Natural killer cell (primary cell): ENCODE results near the gene PFKP. TPM values are rescaled to one million over a fixed set of nuclear protein-coding genes. Genes with fewer than 3 reads are reported as not detected.

Experiments used
- ATAC-seq, 3 donors: fragments of 150-1000 bp in 2 of 3; fragments of 200-7000 bp in 1 of 3; cut with Tn5 transposase; 1 replicate in 1 of 3; 2 replicates in 2 of 3; pipeline ENCODE4 v1.10.0; 2021; ENCODE audit warnings: mild to moderate bottlenecking in 2 of 3, moderate library complexity in 2 of 3
- DNase-seq, 2 donors: peaks; one replicate each; pipeline versions ENCODE4 v3.0.0 to v3.0.0-alpha.2; 2013 to 2021; ENCODE audit warnings: mixed read lengths in 1 of 2
- H3K27ac ChIP-seq: one replicate; pipeline ENCODE4 v1.5.1; 2013; ENCODE audit warnings: mild to moderate bottlenecking, low read length
- H3K27me3 ChIP-seq: one replicate; pipeline ENCODE4 v1.6.1; 2013; ENCODE audit warnings: low read length; ENCODE audit not compliant: control insufficient read depth, insufficient read depth
- H3K36me3 ChIP-seq: one replicate; pipeline ENCODE4 v1.6.1; 2013; ENCODE audit warnings: low read length; ENCODE audit not compliant: control insufficient read depth, insufficient read depth
- H3K4me1 ChIP-seq: one replicate; pipeline ENCODE4 v1.6.1; 2013; ENCODE audit warnings: low read length; ENCODE audit not compliant: control insufficient read depth, insufficient read depth
- H3K4me3 ChIP-seq: one replicate; pipeline ENCODE4 v1.5.1; 2013; ENCODE audit warnings: low read length
- H3K9me3 ChIP-seq: one replicate; pipeline ENCODE4 v1.6.1; 2013; ENCODE audit warnings: low read length; ENCODE audit not compliant: control insufficient read depth, insufficient read depth
- H3K27ac Mint-ChIP-seq, 2 donors: one replicate each; pipeline ENCODE4 v1.8.0; 2022; ENCODE audit warnings: mild to moderate bottlenecking in 2 of 2, mixed read lengths in 2 of 2, moderate library complexity in 1 of 2
- H3K27me3 Mint-ChIP-seq, 2 donors: one replicate each; pipeline ENCODE4 v1.8.0; 2022; ENCODE audit warnings: low read depth in 2 of 2, mixed read lengths in 2 of 2
- H3K36me3 Mint-ChIP-seq: one replicate; pipeline ENCODE4 v1.8.0; 2022; ENCODE audit warnings: mixed read lengths
- H3K4me1 Mint-ChIP-seq, 2 donors: one replicate each; pipeline ENCODE4 v1.8.0; 2022; ENCODE audit warnings: mixed read lengths in 2 of 2
- H3K4me3 Mint-ChIP-seq: one replicate; pipeline ENCODE4 v1.8.0; 2022; ENCODE audit warnings: mild to moderate bottlenecking, moderate library complexity, mixed read lengths
- H3K9me3 Mint-ChIP-seq, 2 donors: one replicate each; pipeline ENCODE4 v1.8.0; 2022; ENCODE audit warnings: mixed read lengths in 2 of 2
- CTCF ChIP-seq: fragments of 200-600 bp; IDR thresholded peaks from one replicate; pipeline ENCODE4 v1.8.0; 2022; ENCODE audit warnings: antibody characterized with exemption
- WGBS: methylation state at CpG from one replicate; pipeline ENCODE4 v1.1.7; 2013; ENCODE audit warnings: missing lambda C conversion rate; ENCODE audit not compliant: insufficient coverage; 5-methylcytosine and 5-hydroxymethylcytosine counted together
- intact Hi-C: fragments of 100-400 bp; cut with micrococcal nuclease; formaldehyde crosslinking; loops from one replicate; pipeline ENCODE4 v1.14.2; 2022
- total RNA-seq, 4 donors: library from RNA; stranded (reverse); fragments of 120-200 nt in 1 of 4; gene quantifications; one replicate each; pipeline versions ENCODE4 v1.2.3 to v1.2.4, GENCODE V29; 2013 to 2022

Gene PFKP
- 10 to 100 TPM; 43.9 to 62.4 (median 47.4) TPM for total RNA-seq
- 32.2 TPM for total RNA-seq (2013)

GRCh38 chr10:3067118-3067858, at the start of gene PFKP:
Gene PFKP, plus strand, starts transcription at chr10:3067548. Its CDS starts 48 bp downstream, at chr10:3067596.
- Histone ChIP-seq H3K4me3 (peak within 1 kb of the TSS; percentile 90), H3K9me3 (no peaks in the 10 kb centered on the region), H3K4me1 (peaks cover 16% of the 10 kb centered on the region), H3K27ac (no peak within 1 kb of the TSS), H3K36me3 (no peaks in the 10 kb centered on the region), H3K27me3 (peaks cover 5% of the 10 kb centered on the region)
- Mint-ChIP-seq H3K4me3 (peak within 1 kb of the TSS; percentile 97), H3K27me3 (no peaks in the 10 kb centered on the region), H3K9me3 (no peaks in the 10 kb centered on the region), H3K27ac (peak within 1 kb of the TSS in 1 of 2 donors; percentile 77), H3K36me3 (no peaks in the 10 kb centered on the region), H3K4me1 (peaks cover 19 to 25% of the 10 kb centered on the region in 2 donors)
- WGBS: under 1% methylated on average over 86 of the region's 86 CpGs
- intact Hi-C loops: no loop called here
- TF ChIP-seq CTCF: no peak
- ATAC-seq: peak; percentile 61 to 69 (median 63)
- peak; percentile 37 to 66 for DNase-seq

- H3K4me1 ChIP-seq: no peaks in the 10 kb centered on the region
- H3K27ac ChIP-seq: no peak overlapping the region
- DNase-seq (no peak), ATAC-seq (no peak)
- H3K4me1 Mint-ChIP-seq: no peaks in the 10 kb centered on the region
- 91% methylated on average over 4 of the region's 4 CpGs for WGBS
- no peak overlapping the region for H3K4me3 ChIP-seq
- no peak overlapping the region for H3K27ac Mint-ChIP-seq
- H3K9me3 ChIP-seq: no peaks in the 10 kb centered on the region
- H3K9me3 Mint-ChIP-seq: peaks cover 0 to 1% of the 10 kb centered on the region in 2 donors
- no peak overlapping the region for H3K4me3 Mint-ChIP-seq
- H3K27me3 Mint-ChIP-seq: peaks cover 29 to 32% of the 10 kb centered on the region in 2 donors
- intact Hi-C loops: no loop called here
- no peaks in the 10 kb centered on the region for H3K27me3 ChIP-seq
- no peaks in the 10 kb centered on the region for H3K36me3 ChIP-seq
- no peak for TF ChIP-seq CTCF
- peaks cover 2% of the 10 kb centered on the region for H3K36me3 Mint-ChIP-seq
These were observed 49.1 kb upstream of the PFKP start for GRCh38 chr10:3018247-3018646.

- WGBS: 93% methylated on average over 15 of the region's 15 CpGs
- Histone ChIP-seq H3K36me3 (no peaks in the 10 kb centered on the region), H3K4me3 (no peak overlapping the region), H3K27ac (no peak overlapping the region), H3K9me3 (no peaks in the 10 kb centered on the region), H3K4me1 (no peaks in the 10 kb centered on the region), H3K27me3 (no peaks in the 10 kb centered on the region)
- H3K36me3 Mint-ChIP-seq: no peaks in the 10 kb centered on the region
- no peak for ATAC-seq
- no peak for DNase-seq
- H3K9me3 Mint-ChIP-seq: no peaks in the 10 kb centered on the region
- no peak for TF ChIP-seq CTCF
- no peak overlapping the region for H3K4me3 Mint-ChIP-seq
- intact Hi-C loops: no loop called here
- peaks cover 17 to 23% of the 10 kb centered on the region in 2 donors for H3K27me3 Mint-ChIP-seq
- H3K27ac Mint-ChIP-seq: no peak overlapping the region
- H3K4me1 Mint-ChIP-seq: no peaks in the 10 kb centered on the region
These were observed 47.0 kb upstream of the PFKP start for GRCh38 chr10:3020311-3020710.

GRCh38 chr10:3020881-3021280, 46.5 kb upstream of the PFKP start:
- 94% methylated on average over 19 of the region's 19 CpGs for WGBS
- Histone ChIP-seq H3K4me3 (no peak overlapping the region), H3K27ac (no peak overlapping the region), H3K27me3 (peaks cover 2% of the 10 kb centered on the region), H3K4me1 (no peaks in the 10 kb centered on the region), H3K9me3 (no peaks in the 10 kb centered on the region), H3K36me3 (no peaks in the 10 kb centered on the region)
- Mint-ChIP-seq H3K36me3 (no peaks in the 10 kb centered on the region), H3K9me3 (no peaks in the 10 kb centered on the region), H3K27me3 (peaks cover 22% of the 10 kb centered on the region in 2 donors), H3K4me1 (no peaks in the 10 kb centered on the region), H3K27ac (no peak overlapping the region), H3K4me3 (no peak overlapping the region)
- no peak for TF ChIP-seq CTCF
- intact Hi-C loops: no loop called here
- DNase-seq (no peak), ATAC-seq (no peak)
